NCI-H1092 (cell line): Measurements from ENCODE around the gene MAGI2.
"Not testable (repeated sequence)": the region's sequence is repeated elsewhere in the genome, so short reads cannot be mapped to it uniquely, and the experiment has no call there.

Experiments used
- DNase-seq: peaks from one replicate; lab custom pipeline; 2025; lab: John Stamatoyannopoulos, UW

The MAGI2 gene

DNA sequence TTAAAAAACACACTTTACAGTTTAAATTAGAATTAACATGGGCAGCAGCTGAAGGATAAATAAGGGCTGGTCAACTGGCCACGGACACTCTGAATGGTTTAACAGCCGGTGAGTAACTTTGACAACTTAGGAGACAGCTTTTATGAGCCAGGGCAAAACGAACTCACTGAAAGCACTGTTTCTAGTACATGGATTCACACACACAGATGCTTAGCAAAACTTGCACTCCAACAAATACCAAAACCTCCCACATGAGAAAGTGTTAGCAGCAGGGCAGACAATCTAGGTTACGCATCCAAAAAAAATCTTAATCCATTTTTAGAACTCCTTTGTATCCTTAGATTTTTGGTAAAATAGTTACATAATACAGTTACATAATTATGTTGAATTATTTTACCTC lies 1168.5 kb downstream of the MAGI2 start:
- DNase-seq: no peak

DNA sequence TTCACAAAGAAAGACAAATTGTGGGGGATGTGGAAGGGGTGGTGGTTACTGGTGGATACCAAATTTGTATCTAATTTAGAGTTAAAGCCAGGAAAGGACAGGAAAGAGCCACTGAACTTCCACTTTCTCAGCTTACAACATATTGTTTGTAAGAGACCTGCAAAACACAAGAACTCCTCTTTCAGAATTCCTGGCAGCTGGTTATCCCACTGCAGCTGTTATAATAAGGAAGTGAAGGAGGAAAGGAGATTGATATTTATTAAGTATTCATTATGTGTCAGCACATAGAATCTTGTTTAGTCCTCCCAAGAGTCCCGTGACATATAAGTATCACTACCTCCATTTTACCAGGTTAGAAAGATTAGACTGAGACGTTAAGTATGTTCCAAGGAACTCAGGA lies 1173.2 kb downstream of the MAGI2 start:
- no peak for DNase-seq

DNA sequence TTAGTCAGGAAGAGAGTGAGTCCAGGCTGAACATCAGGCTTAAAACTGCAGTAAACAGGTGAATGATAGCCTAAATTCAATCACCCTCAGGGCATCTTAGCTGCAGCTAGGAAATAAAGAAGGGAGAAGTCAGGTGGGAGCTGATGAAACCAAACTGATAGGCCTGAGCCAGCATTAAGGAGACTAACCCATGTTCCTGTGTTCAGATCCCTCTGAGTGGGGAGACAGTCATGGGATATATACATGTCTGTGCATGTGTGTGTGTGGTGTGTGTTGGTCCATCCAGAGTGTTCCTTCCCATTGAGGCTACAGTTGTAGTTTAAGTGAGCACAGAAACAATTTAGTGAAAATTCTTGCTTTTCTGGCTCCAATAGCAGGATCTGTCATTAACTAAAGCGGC lies 1174.0 kb downstream of the MAGI2 start:
- no peak for DNase-seq

DNA sequence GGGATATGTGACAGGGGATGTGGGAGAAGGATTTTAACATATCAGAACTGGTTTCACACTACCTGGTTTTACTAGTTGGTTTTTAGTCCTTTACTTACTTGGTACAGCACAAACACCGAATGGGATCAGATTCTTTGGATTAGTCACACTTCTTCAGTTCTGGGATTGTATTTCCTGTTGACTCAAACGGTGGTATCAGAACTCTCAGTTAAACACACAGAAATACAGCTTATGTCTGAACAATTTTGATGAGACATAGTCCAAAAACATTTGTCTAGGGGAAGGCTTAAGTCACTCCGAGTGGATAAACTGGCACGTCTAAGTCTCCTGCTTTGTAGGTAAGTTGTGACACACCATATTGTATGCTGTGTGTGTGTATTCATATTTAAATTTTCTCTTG lies 1174.4 kb downstream of the MAGI2 start:
- DNase-seq: no peak

DNA sequence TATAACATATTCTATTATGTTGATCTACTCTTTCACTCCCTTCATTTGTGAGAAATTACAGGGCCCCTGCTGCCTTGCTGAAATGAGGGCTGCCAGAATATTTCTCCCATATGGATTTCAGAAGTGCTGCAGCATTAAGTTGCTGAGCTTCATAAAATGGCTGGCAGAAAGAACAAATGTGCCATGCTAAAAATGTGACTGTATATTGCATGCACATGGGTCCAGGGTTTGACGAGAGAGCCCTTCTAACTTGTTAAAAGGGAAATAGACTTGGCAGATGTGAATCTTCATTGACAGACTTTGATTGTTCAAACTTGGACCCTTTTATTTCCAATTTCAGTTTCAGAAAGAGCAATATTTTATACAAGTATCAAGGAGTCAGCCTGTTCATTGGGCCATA lies 1186.3 kb downstream of the MAGI2 start:
- DNase-seq: no peak

DNA sequence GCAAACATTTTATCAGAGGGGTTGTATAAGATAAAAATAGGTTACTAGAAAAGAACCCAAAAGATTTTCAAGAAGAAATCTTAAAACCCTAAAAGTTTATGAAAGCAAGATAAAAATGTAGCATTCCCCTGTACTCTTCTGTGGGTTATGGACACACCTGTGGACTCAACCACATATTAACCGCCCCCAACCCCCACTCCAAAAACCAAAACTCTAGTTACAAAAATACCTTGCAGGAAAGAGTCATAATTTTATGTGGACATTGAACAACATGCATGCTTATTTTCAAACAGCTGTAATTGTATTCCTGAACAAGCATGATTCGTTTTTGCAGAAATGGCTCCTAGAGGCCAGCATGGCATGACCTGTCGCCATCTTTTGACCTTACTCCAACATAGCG lies 1188.0 kb downstream of the MAGI2 start:
- no peak for DNase-seq

DNA sequence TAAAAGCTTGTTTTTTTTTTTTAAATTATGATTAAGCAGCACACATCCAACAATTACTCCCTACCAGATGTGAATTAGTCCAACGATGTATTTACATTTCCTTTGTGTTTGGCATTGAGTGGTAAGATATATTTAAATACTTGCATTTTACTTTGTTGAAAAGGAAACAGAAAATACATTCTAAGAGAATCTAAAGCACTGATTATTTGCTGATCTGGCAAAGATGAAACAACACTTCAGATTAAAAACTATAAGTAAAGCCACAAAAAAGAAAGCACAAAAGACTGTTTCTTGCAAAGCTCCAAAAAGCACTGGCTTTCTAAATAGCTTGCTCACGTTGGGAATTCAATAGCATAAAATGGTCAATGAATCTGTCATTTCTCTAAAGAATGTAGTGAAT lies 1188.4 kb downstream of the MAGI2 start:
- no peak for DNase-seq

DNA sequence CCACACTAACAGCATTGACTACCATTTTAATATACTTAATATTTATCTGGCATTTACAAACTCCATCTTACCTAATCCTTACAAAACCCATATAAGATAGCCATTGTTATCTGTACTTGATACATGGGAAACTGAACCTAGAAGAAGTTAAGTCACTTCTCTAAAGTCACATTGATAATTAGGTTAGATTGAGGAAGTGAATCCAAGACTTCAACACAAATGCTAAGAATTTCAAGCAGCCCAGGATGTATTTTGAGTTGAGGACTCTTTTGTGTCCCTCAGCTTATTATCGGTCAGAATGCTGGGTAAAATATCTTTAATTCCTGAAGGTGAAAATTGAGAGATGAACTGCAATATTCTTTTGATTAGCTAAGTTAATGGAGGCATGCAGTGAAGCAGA lies 1189.4 kb downstream of the MAGI2 start:
- DNase-seq: no peak

DNA sequence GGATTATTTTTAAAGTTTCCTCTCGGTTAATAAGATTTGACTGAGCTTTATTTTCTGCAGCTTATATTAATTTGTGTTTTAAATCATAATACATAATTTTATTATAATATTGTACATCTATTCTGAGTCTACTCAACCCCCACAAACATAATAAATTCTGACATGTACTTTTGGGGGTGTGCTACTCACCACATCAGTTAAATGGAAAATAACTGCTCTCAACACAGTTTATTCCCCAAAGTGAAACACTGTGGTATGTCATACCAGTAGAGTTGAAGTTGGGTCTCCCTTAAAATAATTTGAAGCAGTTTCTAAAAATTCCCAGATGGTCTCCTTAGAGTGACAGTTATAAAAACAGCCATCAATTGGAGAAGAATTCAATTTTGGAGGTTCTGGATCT lies 1191.7 kb downstream of the MAGI2 start:
- no peak for DNase-seq

DNA sequence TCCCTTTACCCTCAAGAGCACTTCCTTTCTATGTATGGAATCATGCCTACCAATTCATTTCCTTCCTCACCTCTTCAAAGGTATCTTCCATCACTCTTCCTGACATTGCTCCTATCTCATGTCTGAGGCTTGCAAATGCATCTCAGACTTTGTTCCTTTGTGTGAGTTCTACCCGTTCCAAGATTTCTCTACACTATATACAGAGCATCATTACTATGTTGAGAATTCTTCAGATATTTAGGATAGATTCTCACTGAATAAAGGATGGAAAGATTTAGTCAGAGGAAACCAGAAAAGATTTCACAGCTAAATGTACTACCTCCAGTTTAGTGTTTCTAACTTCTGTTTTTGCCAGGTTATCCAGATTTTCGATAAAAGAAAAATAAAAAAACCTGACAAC lies 1192.2 kb downstream of the MAGI2 start:
- no peak for DNase-seq

DNA sequence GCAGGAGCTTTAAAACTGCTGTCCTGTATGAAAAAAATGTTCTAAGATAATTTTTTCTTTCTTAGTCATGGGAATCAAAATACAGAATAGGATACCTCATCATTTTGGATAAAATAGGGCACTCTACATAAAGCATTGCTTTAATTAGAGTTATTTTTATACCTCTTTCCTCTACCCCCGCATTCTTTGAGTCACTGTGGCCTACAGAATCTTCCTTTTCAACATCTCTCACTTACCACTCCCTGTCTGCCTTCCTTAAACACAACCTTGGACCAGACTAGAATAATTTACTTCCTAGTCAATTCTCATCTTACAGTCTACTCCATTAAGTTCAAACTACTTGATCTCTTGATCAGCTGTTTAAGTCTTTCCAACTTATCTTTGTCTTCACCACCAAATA lies 1192.6 kb downstream of the MAGI2 start:
- DNase-seq: no peak

DNA sequence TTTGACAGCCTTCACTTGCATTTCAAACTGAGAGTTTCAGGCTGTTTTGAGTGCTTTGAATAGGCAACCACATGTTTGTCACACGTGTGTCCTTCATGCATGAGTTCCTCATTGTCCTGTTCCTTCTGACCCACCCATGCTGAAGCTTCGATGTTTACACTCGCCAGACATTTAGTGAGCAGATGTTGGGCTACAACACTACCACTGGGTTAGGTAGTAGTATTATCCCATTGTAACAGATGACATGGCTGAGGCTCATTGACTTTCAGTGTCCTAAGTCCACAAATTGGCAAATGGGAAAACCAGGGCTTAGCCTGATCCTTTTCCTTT lies 1198.8 kb downstream of the MAGI2 start:
- peak; percentile 9 for DNase-seq

DNA sequence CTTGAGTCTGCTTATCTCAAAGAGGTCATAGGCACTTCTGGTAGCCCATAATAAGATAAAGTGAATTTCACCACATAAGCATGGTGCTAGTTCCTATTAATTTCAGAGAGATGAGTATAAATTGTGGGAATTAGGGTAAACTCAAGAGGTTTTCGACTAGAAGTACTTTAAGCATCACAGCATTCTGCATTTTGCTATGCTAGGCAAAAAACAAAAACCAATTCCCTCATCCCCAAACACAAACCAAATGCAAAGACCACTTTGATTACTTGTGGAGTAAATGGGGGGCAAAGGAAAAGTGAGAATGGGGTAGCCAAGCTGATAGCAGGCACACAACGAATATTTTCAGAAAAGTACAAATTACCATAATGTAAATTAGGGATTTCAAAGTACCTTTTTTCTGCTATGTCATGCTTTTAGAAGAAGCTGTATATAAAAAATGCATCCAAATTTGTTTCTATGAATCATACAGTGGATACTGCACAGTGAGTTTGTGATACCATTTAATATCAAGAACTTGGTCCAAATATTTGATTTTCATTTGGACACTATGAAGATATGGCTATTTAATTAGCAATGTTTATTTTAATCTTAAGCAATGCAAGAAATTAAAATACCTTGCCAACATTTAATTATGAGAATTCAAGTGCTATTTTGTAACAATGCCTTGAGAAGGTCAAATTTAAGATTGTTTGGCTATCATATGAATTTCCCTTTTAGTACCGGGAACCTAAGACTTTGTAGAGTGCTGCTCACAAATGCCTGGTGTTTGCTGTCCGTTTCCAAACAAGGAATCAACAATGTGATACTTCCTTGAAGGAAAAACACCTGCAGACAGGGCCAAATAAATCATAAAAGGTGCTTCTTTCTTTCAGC lies 1199.4 kb downstream of the MAGI2 start:
- DNase-seq: no peak

DNA sequence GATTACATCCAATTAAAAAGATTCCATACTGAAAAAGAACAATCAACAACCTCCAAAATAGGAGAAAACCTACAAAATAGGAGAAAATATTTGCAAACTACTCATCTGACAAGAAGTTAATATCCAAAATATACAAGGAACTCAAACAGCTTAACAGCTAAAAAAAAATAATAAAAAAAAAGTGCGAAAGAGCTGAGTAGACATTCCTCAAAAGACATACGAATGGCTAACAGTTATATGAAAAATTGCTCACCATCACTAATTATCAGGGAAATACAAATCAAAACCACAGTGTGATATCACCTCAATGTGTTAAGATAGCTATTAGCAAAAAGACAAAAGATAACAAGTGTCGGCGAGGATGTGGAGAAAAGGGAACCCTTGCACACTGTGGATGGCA lies 1204.6 kb downstream of the MAGI2 start:
- DNase-seq: no peak

DNA sequence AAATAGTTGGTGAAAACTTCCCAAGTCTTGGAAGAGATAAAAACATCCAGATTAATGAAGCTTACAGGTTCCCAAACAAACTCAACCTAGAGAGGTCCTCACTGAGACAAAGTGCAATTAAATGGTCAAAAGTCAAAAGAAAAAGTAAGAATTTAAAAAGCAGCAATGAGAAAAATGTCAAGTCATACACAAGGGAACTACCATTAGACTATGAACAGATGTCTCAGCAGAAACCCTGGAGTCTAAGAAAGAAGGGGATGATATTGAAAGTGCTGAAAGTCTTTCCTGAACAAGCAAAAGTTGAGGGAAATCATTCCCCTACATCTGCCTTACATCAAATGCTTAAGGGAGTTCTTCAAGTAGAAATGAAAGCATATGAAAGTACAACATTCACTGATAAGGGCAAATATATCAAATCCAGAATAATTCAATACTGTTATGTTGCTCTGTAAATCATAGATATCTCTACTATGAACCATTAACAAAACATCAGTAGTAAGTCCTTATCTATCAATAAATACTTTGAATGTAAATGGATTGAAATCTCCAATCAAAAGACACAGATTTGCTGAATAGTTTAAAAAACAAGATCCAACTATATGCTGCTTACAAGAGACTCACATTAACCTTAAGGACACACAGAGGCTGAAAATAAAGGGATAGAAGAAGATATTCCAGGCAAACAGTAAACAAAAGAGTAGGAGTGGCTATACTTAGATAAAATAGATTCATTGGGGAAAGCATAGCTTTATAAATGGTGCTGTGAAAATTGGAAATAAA lies 1205.4 kb downstream of the MAGI2 start:
- DNase-seq: no peak

DNA sequence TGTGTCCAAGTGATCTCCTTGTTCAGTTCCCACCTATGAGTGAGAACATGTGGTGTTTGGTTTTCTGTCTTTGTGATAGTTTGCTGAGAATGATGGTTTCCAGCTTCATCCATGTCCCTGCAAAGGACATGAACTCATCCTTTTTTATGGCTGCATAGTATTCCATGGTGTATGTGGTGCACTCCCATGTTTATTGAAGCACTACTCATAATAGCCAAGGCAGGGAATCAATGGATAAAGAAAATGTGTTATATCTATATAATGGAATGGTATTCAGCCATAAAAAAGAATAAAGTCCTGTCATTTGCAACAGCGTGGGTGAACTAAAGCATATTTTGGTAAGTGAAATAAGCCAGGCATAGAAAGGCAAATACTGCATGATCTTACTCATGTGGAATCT lies 1213.3 kb downstream of the MAGI2 start:
- not testable (repeated sequence) for DNase-seq

DNA sequence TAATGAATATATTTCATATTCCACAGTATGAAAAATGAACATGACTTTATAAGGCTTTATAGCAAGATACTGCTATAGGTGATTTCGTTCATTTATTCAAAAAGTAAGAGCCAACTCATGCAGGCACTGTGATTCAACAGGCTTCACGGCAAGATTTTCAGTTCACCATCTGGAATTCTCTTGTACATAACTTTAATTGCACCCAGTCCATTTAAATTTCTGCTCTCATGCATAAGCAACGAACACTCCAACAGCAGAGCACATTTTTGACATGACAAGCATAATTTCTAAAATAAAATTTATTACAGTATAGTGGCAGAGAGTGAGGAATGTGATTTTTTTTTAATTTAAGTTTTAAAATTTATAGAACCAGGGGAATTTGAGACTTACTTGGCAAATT lies 1218.8 kb downstream of the MAGI2 start:
- DNase-seq: no peak

DNA sequence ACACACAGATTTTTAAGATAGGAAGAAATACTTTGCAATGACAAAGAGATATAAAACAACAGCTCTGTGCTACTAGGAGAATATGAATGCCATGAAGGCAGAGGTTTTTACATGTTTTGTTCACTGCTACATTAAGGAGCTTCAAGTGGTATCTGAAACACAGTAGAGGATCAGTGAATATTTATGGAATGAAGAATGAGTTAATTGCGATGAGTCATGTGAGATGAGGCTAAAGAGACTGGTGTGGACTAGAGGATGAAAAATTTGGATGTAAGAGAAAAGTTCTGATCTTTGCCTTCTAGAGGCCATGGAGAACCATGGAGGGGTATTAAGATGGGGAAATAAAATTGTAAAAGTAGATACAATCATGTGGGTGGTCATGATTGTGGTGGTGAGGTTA lies 1220.7 kb downstream of the MAGI2 start:
- DNase-seq: no peak

DNA sequence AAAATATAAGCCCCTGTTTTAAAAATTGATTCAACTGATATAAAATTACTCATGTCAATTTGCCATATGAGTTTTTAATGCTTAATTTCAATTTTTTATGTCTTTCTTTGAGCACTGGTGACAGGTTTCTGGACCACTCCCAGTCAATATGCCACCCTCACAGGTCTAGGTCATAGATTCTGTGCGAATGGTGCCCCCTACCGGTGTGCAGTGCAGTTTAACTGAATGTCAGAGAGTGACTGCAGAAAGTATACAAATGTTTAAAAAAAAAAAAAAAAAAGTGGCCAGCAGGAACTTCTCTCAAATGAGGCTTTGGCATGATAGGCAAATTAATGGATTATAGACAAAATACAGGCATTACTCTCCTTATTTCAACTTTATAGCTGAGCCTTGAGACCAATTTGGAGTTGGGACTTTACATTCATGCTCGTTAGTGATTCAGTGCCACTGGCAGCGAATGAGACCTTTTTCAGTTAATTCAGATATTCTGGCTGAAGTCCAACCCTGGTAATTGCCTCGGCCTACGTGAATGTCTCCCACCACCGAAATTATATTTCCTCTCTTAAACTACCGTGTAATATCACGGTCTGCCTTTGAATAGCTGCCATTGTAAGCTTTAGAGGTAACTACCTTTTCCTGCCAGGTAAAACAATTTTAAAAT lies 1227.3 kb downstream of the MAGI2 start:
- DNase-seq: peak; percentile 80

DNA sequence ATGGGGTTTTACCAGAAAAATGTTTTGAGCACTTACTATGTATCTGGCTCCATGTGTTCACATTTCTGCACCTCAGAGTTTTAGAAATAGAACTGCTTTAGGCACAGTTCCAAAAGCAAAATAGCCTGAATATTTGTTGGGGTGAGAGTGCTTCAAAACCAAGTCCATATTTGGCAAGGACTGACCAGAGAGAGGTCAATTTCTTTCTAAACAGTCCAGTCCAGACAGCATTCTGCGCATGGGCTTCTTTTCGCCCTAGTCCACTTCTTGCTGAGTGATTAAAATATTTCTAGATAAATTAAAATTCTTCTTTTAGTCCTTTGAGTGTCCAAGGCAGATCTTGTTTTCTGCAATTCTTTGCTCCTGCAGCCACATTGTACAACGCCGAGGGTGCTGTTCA lies 1227.9 kb downstream of the MAGI2 start:
- DNase-seq: no peak

DNA sequence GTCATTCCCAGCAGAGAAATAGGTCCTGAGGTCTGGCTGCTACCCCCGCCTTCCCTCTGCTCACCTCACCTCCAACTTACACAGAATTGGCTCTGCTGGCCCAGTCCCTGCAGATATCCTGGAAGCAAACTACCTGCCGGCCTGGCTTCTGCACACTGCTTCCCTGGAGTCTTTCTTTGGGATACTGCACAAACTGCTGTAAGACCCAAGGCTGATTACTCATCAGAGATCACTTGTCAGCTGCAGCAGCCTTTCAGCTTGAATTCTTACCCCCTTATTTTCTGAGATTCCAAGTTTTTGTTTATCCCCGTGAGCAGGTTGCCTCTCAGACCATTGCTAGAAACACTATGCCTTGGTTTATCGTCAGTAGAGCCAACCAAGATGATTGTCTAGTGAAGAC lies 1228.5 kb downstream of the MAGI2 start:
- no peak for DNase-seq

DNA sequence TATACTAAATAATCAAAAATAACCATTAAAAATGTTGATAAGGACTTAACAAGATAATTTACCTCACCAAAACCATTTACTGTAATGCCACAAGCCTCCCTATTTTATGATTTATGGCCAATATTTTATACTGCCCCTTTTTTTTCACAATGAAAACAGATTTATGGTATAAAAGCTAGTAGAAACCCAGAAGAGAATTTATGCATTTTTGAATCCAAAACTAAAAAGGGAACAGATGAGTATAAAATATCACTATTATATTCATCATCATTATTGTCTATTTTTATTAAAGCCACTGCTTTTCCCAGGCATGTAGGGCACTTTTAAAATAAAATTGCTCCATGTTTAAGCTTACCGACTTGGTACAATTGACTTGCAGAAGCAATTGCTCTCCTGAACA lies 1229.9 kb downstream of the MAGI2 start:
- DNase-seq: no peak
